ENCODE measurements around the gene FAM234A. TPM values are rescaled to one million over a fixed set of nuclear protein-coding genes. Genes with fewer than 3 reads are reported as not detected.

The FAM234A gene
- total RNA-seq, 1 donor from 2014 or later = 23.3 TPM

DNA sequence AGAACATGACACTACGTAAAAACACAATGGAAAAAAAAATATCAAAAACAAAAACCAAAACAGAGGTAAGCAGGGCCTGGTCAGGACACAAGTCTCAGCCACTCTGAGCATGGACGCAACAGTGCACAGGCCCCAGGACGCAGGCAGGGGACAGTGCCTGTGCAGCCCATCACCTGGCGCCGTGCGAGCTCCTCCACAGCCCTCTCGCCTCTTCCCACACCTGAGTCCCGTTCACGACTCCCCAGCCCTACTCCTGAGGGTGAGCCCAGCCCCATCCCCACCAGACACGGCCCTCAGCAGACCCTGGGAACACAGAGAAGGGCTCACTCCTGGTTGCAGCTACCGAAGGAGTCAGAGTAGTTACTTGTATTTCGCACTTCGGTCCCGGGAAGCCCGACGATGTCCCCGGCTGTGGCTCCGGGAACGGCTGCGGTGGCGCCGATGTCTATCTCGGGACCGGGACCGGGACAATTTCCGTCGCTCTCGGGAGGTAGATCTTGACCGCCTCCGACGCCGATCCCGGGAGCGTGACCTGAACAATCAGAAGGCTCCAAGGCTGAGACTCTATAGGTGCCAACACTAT, 44.9 kb upstream of the FAM234A start:
- intact Hi-C loops (cut with DNase I) = no loop called here

DNA sequence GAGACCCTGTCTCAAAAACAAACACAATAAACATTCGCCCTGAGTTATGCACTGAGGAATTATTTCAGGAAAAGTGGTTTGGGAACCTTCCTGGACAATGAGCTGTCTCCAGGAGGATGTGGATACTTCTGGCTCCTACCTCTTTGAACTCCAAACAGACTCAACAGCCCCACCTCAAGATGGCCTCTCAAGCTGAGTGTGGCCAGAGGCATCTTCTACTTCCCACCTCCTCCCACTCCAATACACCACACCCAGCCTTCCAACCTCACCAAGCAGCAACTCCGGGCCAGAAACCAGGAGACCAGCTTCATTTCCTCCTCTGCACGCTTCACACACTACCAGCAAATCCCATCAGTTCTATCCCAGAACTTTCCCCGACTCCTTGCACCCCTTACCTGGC, 42.8 kb upstream of the FAM234A start:
- Histone ChIP-seq H3K4me1 (no peaks in the 10 kb centered on the region), H3K27ac (no peak overlapping the region), H3K4me3 (no peak overlapping the region), H3K9me3 (no peaks in the 10 kb centered on the region), H3K36me3 (peaks cover 0 to 87% of the 10 kb centered on the region in 2 donors), H3K27me3 (no peaks in the 10 kb centered on the region)
- DNase-seq (ENCODE audit: extremely low spot score in 2 of 2) = no peak
- TF ChIP-seq POLR2A (IDR thresholded peaks at IDR 0.05) = no peak
- TF ChIP-seq, protein P1, sequence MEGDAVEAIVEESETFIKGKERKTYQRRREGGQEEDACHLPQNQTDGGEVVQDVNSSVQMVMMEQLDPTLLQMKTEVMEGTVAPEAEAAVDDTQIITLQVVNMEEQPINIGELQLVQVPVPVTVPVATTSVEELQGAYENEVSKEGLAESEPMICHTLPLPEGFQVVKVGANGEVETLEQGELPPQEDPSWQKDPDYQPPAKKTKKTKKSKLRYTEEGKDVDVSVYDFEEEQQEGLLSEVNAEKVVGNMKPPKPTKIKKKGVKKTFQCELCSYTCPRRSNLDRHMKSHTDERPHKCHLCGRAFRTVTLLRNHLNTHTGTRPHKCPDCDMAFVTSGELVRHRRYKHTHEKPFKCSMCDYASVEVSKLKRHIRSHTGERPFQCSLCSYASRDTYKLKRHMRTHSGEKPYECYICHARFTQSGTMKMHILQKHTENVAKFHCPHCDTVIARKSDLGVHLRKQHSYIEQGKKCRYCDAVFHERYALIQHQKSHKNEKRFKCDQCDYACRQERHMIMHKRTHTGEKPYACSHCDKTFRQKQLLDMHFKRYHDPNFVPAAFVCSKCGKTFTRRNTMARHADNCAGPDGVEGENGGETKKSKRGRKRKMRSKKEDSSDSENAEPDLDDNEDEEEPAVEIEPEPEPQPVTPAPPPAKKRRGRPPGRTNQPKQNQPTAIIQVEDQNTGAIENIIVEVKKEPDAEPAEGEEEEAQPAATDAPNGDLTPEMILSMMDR (IDR thresholded peaks at IDR 0.05) = no peak
- TF ChIP-seq POLR2AphosphoS5 (IDR thresholded peaks at IDR 0.05; ENCODE audit: insufficient read depth in 1 of 2, low read depth in 1 of 2) = no peak
- intact Hi-C loops (cut with DNase I) = no loop called here

More for the DNA sequence above, 44.9 kb upstream of the FAM234A start:
- Histone ChIP-seq H3K27ac (no peak overlapping the region), H3K4me3 (no peak overlapping the region), H3K36me3 (peaks cover 0 to 76% of the 10 kb centered on the region in 2 donors), H3K27me3 (no peaks in the 10 kb centered on the region), H3K4me1 (no peaks in the 10 kb centered on the region), H3K9me3 (no peaks in the 10 kb centered on the region)
- TF ChIP-seq, protein P1 (IDR thresholded peaks at IDR 0.05) = no peak
- TF ChIP-seq POLR2A (IDR thresholded peaks at IDR 0.05) (no peak), POLR2AphosphoS5 (IDR thresholded peaks at IDR 0.05; ENCODE audit: insufficient read depth in 1 of 2, low read depth in 1 of 2) (no peak)
- no peak for DNase-seq (ENCODE audit: extremely low spot score in 2 of 2)

DNA sequence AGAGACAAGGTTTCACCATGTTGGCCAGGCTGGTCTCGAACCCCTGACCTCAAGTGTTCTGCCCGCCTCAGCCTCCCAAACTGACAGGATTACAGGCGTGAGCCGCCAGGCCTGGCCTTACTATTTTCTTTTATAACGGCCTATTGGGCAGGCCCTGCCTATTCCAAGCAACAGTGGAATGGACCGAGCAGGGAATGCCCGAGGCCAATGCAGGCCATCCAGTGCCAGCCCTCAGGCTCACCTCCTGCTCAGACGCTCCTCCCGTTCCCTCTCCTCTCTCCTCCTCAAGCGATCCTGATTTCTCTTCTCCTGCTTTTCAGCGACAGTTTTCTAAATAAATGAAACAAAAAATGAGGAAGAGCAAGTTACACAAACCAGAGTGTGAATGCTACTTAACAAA, 41.9 kb upstream of the FAM234A start:
- intact Hi-C loops (cut with DNase I) = no loop called here
- Histone ChIP-seq H3K27ac (no peak overlapping the region), H3K4me1 (no peaks in the 10 kb centered on the region), H3K9me3 (no peaks in the 10 kb centered on the region), H3K4me3 (no peak overlapping the region), H3K36me3 (peaks cover 0 to 88% of the 10 kb centered on the region in 2 donors), H3K27me3 (no peaks in the 10 kb centered on the region)
- no peak for TF ChIP-seq POLR2AphosphoS5 (IDR thresholded peaks at IDR 0.05; ENCODE audit: insufficient read depth in 1 of 2, low read depth in 1 of 2)
- TF ChIP-seq, protein P1 (IDR thresholded peaks at IDR 0.05) = no peak
- TF ChIP-seq POLR2A (IDR thresholded peaks at IDR 0.05) = no peak
- DNase-seq (ENCODE audit: extremely low spot score in 2 of 2) = no peak

DNA sequence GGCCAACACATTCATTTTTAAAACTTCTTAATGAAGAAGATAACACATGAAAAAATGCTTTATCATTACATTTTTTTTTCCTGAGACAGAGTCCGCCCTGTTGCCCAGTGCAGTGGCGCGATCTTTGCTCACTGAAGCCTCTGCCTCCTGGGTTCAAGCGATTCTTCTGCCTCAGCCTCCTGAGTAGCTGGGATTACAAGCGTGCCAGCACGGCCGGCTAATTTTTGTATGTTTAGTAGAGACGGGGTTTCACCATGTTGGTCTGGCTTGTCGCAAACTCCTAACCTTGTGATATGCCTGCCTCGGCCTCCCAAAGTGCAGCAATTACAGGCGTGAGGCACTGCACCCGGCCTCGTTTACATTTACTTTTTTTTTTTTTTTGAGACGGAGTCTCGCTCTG, 41.2 kb upstream of the FAM234A start:
- TF ChIP-seq POLR2AphosphoS5 (IDR thresholded peaks at IDR 0.05; ENCODE audit: insufficient read depth in 1 of 2, low read depth in 1 of 2) (no peak), POLR2A (IDR thresholded peaks at IDR 0.05) (no peak)
- TF ChIP-seq, protein P1 (IDR thresholded peaks at IDR 0.05) = no peak
- Histone ChIP-seq H3K27ac (no peak overlapping the region), H3K27me3 (no peaks in the 10 kb centered on the region), H3K9me3 (no peaks in the 10 kb centered on the region), H3K36me3 (peaks cover 0 to 89% of the 10 kb centered on the region in 2 donors), H3K4me3 (no peak overlapping the region), H3K4me1 (no peaks in the 10 kb centered on the region)
- intact Hi-C loops (cut with DNase I) = no loop called here
- DNase-seq (ENCODE audit: extremely low spot score in 2 of 2) = no peak

DNA sequence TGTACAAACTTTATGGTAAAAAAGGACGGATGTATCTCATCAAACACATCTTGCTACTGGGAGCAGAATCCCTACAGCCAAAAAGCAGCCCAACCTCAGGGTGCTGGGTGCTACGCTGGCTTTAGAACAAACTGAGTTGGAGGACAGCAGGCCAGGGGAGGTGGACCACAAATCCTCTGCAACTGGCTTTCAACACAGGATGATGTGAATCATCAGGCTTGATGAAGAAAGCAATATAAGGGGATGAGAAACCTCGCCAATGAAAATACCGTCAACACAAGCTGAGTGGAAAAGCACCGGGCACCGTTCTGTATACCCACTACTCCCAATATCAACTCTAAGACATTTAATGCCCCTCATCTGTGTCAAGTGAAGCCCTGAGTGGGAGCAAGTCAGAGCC, 40.1 kb upstream of the FAM234A start:
- TF ChIP-seq, protein P1 (IDR thresholded peaks at IDR 0.05) = no peak
- no peak for TF ChIP-seq POLR2AphosphoS5 (IDR thresholded peaks at IDR 0.05; ENCODE audit: insufficient read depth in 1 of 2, low read depth in 1 of 2)
- peaks cover 0 to 88% of the 10 kb centered on the region in 2 donors for H3K36me3 ChIP-seq
- H3K9me3 ChIP-seq = no peaks in the 10 kb centered on the region
- no peak overlapping the region for H3K4me3 ChIP-seq
- DNase-seq (ENCODE audit: extremely low spot score in 2 of 2) = no peak
- H3K4me1 ChIP-seq = no peaks in the 10 kb centered on the region
- H3K27me3 ChIP-seq = no peaks in the 10 kb centered on the region
- no peak overlapping the region for H3K27ac ChIP-seq
- intact Hi-C loops (cut with DNase I) = no loop called here

Measured in vagina (tissue), 2 donors.